ENCODE data around the gene VTCN1.

DNA sequence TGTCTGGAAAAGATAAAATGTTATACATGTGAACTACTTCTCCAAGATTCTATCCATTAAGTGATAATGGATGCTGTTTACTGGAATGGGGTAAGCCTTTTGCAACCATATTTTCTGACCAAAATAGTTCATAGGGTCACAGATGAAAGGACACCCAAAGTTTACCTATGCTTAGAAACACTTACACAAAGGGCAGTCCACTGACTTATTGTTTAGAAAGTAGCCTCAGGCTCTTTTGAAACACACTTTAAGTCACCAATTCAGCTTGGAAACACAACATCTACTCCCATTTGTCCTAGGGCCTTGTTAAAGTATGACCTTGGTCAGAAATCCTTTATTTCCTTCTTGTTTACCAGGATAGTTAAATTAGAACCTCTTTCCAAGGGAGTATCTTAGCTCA is 28.7 kb upstream of the VTCN1 start:
- TF ChIP-seq CTCF (IDR thresholded peaks at IDR 0.05): no peak
- no peak for TF ChIP-seq POLR2A (IDR thresholded peaks at IDR 0.05)
